ENCODE data around the gene CFAP20DC.
"Not testable (repeated sequence)": the region's sequence is repeated elsewhere in the genome, so short reads cannot be mapped to it uniquely, and the experiment has no call there.

The CFAP20DC gene

GRCh38 chr3:58837141-58837843, 212.5 kb downstream of the CFAP20DC start:
- DNase-seq (ENCODE audit: low read depth) = no peak
- H3K4me3 ChIP-seq (ENCODE audit: low read depth, low read length) = no peak overlapping the region
- TF ChIP-seq, protein P1, sequence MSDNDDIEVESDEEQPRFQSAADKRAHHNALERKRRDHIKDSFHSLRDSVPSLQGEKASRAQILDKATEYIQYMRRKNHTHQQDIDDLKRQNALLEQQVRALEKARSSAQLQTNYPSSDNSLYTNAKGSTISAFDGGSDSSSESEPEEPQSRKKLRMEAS (IDR thresholded peaks at IDR 0.05; ENCODE audit: low read depth, low read length) = no peak
- TF ChIP-seq MYC (IDR thresholded peaks at IDR 0.05; ENCODE audit: low read depth, low read length) = no peak
- no peak for TF ChIP-seq CTCF (IDR thresholded peaks at IDR 0.05; ENCODE audit: low read depth, low read length)
- TF ChIP-seq POLR2A (IDR thresholded peaks at IDR 0.05; ENCODE audit: extremely low read depth, insufficient read length) = no peak

- no peak overlapping the region for H3K4me3 ChIP-seq (ENCODE audit: low read depth, low read length)
- DNase-seq (ENCODE audit: low read depth) = no peak
- no peak for TF ChIP-seq MYC (IDR thresholded peaks at IDR 0.05; ENCODE audit: low read depth, low read length)
Observed at GRCh38 chr3:58835086-58835485, 214.7 kb downstream of the CFAP20DC start.

DNA sequence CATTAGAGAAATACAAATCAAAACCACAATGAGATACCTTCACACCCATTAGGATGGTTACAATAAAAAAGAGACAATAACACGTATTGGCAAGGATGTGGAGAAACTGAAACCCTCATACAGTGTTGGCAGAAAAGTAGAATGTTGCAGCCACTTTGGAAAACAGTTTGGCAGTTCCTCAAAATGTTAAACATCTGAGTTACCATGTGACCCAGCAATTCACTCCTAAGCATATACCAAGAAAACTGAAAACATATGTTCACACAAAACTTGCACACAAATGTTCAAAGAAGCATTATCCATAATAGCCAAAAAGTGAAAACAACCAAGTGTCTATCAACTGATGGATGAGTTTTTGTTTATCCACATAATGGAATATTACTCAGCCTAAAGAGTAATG, 216.3 kb downstream of the CFAP20DC start:
- TF ChIP-seq, protein P1 (IDR thresholded peaks at IDR 0.05; ENCODE audit: low read depth, low read length) = no peak
- TF ChIP-seq MYC (IDR thresholded peaks at IDR 0.05; ENCODE audit: low read depth, low read length) (no peak), CTCF (IDR thresholded peaks at IDR 0.05; ENCODE audit: low read depth, low read length) (no peak), POLR2A (IDR thresholded peaks at IDR 0.05; ENCODE audit: extremely low read depth, insufficient read length) (no peak)
- no peak overlapping the region for H3K4me3 ChIP-seq (ENCODE audit: low read depth, low read length)
- DNase-seq (ENCODE audit: low read depth) = no peak

- DNase-seq (ENCODE audit: low read depth) = no peak
- TF ChIP-seq CTCF (IDR thresholded peaks at IDR 0.05; ENCODE audit: low read depth, low read length) = no peak
- TF ChIP-seq, protein P1 (IDR thresholded peaks at IDR 0.05; ENCODE audit: low read depth, low read length) = no peak
- TF ChIP-seq POLR2A (IDR thresholded peaks at IDR 0.05; ENCODE audit: extremely low read depth, insufficient read length) = no peak
- TF ChIP-seq MYC (IDR thresholded peaks at IDR 0.05; ENCODE audit: low read depth, low read length) = no peak
- no peak overlapping the region for H3K4me3 ChIP-seq (ENCODE audit: low read depth, low read length)
Observed at GRCh38 chr3:58829321-58830000, 220.4 kb downstream of the CFAP20DC start.

- DNase-seq (ENCODE audit: low read depth) = no peak
- no peak overlapping the region for H3K4me3 ChIP-seq (ENCODE audit: low read depth, low read length)
- no peak for TF ChIP-seq MYC (IDR thresholded peaks at IDR 0.05; ENCODE audit: low read depth, low read length)
- TF ChIP-seq, protein P1 (IDR thresholded peaks at IDR 0.05; ENCODE audit: low read depth, low read length) = no peak
- no peak for TF ChIP-seq POLR2A (IDR thresholded peaks at IDR 0.05; ENCODE audit: extremely low read depth, insufficient read length)
- TF ChIP-seq CTCF (IDR thresholded peaks at IDR 0.05; ENCODE audit: low read depth, low read length) = no peak
Observed at GRCh38 chr3:58824777-58825176, 225.0 kb downstream of the CFAP20DC start.

DNA sequence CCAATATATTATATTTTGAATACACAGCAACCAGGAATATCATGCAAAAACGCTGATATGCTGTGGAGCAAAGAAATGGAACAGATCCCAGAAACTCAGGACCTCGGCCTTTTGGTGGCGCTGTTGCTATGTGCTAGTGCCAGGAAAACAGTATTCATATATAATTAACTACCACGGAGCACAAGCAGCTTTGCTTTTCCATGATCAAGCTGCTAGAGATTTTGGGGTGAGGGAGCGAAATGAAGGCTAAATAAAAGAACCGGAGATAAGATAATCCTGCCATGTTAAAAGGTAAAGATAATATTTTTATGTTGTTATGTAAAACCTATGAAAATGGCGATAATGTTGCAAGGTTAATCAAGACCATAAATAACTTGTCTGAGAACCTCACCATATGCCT, 225.5 kb downstream of the CFAP20DC start:
- peak; percentile 47 for DNase-seq (ENCODE audit: low read depth)
- TF ChIP-seq POLR2A (IDR thresholded peaks at IDR 0.05; ENCODE audit: extremely low read depth, insufficient read length) (no peak), CTCF (IDR thresholded peaks at IDR 0.05; ENCODE audit: low read depth, low read length) (peak; percentile 74), MYC (IDR thresholded peaks at IDR 0.05; ENCODE audit: low read depth, low read length) (no peak)
- TF ChIP-seq, protein P1 (IDR thresholded peaks at IDR 0.05; ENCODE audit: low read depth, low read length) = no peak
- H3K4me3 ChIP-seq (ENCODE audit: low read depth, low read length) = no peak overlapping the region

GRCh38 chr3:58806551-58807244, 243.1 kb downstream of the CFAP20DC start:
- H3K4me3 ChIP-seq (ENCODE audit: low read depth, low read length); DNase-seq (ENCODE audit: low read depth): not testable (repeated sequence)
